GM18873 (cell line): Measurements from ENCODE around the gene IQSEC1.

Experiments
- ATAC-seq: cut with Tn5 transposase; IDR thresholded peaks from one replicate; pipeline ENCODE4 v1.9.1; 2021; ENCODE audit warnings: mild to moderate bottlenecking, moderate library complexity, moderate number of reproducible peaks; ENCODE audit not compliant: unreplicated experiment, low FRiP score

IQSEC1 gene

DNA sequence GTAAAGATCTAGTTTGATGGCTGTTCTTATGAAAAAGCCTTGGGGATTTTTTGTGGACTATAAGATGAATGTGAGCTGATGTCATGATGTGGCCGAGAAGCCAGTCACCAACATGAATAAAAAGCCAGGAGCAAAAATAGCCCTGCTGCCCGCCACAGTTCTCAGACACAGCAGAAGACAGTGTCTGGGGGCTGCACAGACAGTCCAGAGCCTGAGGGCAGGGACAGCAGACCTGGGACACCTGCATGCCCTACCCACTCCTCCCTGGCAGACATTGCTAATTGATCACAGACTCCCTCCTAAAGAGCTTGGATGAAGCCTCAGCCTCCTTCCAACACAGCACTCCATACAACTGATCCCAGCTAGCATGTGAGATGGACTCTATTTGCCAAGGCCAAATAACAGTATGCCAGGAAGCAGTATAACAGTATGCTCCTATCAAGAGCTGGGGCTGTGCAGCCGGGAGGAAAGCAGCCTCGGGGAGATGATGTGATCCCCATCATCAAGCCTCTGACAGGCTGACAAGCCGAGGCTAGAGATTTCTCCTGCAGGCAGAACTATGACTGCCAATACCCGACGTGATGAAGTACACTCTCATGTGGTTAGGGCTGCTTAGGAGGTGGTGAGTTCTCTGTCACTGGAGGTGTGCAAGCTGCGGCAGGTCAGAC lies 126.4 kb downstream of the IQSEC1 start:
- ATAC-seq, result no peak

DNA sequence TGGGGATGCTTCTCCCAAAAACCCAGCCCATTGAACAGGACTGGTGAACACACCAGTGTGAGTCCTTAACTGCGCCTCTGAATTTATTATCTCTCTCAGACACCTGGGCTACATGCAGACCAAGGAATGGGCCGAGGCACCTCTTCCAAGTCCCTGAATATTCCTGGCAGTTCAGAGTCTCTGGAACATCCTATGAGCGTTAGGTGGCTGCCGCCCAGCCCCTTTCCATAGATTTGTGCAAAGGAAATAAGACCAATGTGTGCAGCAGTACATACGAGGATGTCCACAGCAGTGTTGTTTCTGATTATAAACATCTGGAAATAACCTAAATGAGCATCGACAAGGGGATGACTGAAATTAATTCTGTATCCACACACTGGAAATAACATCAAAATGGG lies 127.0 kb downstream of the IQSEC1 start:
- ATAC-seq, result no peak

DNA sequence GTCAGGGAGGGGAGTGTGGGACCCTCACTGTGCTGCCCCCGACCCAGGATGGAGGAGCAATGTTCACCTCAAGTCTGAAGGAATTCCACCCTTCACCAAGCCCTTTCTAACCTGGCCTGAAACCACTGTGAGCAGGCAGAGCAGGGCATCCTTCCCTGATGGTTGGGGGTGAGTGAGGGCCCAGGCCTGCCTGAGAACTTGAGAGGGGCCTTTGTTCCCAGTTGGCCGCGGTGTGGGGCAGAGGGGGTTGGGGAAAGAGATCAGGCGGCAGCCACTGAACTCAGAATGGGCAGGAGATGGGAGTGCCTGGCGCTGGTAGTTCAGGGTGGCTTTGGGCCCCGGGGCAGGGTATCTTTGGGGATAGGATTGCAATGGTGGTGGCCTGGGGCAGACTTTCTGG lies 128.4 kb downstream of the IQSEC1 start:
- ATAC-seq, result no peak

DNA sequence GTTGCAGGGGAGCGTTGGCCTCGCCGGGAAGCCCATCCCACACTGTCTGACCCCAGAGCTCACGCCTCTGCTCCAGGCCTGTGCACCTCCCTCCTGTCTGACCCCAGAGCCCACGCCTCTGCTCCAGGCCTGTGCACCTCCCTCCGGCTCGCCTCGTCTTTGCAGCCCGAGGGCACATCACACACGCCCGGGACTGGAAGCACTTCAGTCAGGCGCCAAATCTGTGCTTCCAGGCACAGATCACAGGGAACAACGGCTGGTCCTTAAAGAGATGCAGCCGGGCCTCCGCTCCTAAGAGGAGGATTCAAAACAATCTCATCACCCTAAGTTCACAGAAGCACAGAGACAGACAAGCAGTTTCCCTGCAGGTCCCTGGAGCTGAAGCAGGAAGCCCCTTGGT lies 128.8 kb downstream of the IQSEC1 start:
- ATAC-seq, result no peak

DNA sequence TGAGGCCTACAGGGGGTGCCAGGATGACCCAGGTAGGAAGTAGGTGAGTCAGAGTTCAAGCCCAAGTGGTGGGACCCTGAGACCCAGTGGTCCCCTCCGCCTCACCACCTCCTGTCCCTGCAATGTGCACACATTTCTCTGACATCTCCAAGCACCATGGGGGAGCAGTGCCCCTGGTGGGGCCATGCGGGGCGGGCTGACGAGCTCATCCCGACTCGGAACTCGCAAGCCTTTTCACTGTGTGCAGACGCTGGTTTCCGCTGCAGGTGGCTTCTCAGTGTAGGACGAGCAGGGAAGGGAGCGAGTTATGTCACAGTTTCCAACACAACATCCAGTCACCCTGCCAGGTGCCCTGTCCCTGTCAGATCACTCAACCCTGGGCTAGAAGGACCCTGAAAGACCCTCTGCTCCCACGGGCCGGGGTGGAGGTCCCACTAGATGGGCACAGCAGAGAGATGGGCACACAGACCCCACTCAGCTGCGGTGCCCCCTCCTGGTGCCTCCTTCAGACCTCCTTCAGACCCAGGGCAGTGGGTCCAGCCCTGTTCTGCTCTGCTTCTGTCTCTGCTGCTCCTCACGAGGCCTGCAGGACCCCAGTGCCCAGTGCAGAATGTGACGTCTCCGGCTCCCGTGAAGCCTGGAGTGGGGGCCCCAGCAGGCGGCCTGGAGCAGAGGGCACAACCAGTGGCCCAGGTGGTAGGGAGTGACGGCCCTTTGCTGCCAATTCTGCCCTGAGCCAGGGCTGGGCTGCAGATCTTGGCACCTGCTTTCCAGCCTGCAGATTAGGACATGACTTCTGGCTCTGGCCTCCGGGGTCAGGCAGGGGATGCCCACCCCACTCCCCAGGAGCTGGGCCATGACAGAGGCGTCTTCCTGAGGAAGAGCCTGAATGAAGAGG lies 129.9 kb downstream of the IQSEC1 start:
- ATAC-seq, result no peak

DNA sequence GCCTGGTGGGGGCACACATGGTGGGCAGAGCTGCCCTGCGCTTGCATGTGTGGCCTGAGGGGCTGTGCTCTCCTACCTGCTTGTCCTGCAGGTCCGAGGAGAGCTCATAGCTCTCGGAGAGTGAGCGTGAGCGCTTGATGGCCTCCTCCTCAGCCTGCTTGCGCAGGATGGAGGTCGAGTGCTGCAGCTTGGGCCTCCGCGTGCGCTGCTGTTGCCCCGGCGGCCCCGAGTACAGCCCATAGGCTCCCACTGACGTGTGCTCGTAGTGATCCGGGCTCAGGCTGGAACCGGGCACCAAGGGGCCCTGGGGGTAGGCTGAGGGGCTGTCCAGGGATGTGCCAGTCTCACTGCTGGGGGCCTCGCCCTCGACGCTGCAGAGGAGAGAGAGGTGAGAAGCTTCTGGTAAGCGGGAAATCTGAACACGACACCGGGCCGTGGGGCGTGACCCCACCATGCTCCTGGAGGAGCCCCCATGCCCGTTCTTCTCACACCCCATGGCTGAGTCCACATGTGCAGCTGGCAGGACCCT lies 131.7 kb downstream of the IQSEC1 start:
- ATAC-seq, result no peak

DNA sequence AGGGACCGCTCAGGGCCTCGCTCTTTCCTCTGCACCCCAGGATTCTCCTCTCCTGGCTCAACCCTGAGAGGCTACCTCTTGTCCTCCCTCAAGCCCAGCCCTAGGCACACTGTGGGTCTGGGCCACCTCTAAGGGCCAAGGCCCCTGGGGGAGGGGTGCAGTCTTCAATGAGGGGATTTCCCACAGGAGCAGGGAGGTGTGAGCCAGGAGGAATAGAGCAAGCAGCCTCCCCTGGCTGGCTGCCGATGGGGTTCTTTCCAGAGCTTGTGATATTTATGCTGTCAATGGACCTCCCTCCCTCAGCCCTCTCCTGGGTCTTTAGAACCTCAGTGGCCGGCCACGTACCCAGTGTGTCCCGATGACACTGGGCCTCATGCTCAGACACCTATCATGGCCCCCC lies 132.4 kb downstream of the IQSEC1 start:
- ATAC-seq, result no peak

DNA sequence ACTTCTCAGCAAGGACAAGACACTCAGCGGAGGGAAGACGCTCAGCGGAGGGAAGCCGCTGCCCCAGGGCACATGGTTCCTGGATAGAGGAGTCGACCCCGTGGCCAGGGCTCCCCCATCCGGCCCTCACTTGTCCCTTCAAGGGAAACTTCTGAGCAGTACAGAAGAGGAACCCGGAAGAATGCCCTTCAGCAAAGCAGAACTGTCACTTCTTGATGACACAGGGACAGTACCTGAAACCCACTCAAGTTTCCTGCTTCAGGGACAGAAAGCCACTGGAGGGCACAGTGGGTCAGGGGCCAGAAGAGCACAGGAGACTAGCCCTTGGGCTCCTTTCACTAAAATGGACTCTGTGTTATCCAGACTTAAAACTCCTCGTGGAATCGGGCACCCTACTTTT lies 134.1 kb downstream of the IQSEC1 start:
- ATAC-seq, result no peak

DNA sequence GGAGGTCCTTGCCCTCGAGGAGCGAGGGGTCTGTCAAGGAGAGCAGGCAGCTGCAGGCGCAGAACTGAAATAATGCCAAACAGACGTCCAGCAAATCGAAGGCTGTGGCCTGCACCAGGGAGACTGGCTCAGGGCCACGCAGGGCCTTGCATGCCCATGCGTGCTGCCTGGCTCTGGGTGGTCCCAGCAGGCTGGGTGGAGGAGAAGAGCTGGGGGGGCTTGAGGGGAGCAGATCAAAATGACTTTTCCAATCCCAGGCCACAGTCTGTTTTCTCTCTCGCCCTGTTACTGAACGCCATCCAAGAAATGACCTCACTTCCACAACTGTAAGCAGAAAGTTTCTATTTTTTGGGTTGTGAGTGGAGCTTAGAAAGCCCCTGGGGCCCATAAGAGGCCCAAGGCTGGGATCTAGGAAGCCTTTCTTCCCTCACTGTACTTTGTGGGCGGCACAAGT lies 134.9 kb downstream of the IQSEC1 start:
- ATAC-seq, result no peak

DNA sequence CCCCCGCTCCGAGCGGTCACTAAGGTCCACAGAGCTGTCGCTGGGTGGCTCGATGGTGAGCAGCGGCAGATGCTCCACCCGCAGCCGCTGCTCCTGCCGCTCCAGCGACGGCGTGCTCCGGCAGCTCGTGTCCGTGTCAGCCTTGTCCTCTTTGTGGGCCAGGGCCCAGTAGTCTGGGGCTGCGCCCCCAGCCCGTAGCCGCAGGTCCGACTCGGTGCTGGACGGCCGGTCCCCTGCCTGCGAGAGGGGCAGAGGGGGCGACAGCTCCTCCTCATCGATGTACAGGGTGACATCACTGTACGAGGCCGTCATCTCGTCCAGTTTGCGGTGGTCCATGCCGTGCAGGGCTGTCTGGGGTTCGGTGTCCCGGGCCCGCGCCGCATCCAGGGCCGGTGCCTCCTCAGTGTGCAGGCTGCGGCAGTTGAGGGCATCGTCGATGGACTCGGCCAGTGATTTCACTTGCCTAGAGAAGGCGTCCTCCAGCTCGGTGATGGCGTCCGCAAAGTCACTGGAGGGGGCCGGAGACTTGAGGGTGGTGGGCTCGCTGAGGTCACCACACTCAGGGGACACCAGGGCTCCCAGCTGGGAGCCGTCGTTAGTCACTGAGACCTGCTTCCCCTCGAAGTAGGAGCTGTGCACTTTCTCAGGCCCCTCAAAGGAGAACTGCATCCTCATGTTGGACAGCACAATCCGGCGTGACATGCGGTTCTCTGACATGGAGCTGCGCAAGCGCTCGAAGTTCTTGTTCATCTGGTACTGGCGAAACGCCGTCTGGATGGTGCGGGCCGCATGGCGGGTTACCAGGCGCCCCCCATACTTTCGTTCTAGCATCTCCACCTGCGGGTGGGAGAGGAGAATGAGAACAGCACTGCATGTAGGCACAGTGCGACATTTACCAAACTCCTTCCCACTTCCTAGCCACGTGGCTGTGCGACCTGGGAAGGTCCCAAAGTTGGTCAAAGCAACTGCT lies 137.1 kb downstream of the IQSEC1 start:
- ATAC-seq, result no peak

DNA sequence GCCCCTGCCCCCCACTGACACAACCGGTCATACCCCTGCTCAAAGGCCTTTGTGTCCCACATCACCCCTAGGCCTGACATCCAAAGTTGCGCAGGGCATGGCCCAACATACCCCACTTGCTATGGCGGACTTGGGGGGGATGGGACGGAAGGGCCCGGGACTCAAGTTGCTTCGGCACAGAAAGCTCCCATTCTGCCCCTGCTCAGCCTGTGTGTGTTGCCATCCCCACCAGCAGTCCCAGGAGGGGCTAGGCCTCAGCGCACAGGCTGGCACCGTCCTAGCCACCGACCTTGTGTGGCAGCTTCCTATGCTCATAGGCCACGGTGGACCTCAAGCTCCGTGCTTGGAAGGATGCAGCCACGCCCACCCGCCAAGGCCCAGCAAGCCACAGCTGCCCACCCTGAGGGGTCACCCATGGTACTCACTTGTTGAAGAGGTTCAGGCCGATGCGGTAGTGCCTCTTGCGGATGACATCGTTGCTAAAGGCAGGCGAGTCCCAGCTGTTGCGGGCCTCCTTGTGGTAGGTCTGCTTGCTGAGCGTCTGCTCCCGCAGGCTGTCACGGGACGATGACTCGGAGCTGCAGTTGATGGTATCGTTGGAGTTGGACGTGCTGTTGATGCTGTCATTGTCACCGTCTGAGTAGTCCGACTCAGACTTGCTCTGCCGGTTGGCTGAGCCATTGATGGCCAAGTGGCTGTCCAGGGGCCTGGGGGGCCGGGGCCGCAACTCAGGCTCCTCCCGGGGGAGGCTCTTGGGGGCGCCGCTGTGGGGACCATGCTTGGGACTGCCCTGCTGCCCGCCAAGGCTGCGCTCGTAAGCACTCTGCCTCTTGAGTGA lies 138.0 kb downstream of the IQSEC1 start:
- ATAC-seq, result no peak

DNA sequence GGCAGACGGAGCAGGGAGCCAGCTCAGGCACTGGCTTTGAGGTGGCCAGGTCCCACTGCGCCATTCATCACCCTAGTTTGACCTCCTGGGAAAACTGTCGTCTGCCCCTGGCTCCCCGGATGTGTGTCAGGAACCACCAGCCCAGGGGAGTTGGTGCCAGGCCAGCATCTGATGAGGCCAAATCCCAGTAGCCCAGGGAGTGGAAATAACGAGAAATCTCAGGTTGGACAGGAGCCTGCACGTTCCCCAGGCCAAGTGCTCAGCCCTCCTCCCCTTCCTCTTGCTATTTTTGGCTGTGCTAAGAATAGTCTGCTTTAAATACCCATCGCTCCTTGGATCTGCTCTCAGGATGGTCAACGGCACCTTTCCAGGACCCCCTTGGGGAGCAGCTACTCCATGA lies 138.8 kb downstream of the IQSEC1 start:
- ATAC-seq, result no peak

DNA sequence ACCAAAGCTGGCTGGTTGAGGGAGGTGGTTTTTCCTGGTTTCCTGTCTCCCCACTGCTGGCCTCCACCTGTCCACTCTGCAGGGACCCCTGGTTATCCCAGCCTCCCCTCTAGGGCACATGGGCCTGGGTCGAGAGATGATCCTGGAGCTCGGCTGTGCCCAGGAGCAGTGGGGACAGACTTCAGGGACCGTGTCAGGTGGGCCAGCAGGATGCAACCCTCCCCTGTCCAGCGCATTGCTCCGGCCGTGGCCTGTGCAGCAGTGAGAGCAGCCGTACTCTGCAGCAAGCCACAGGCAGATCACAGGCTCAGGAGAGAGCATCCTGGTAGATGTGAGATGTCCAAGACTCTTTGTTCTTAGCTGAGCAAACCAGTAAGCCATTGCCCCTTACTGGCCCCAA lies 139.3 kb downstream of the IQSEC1 start:
- ATAC-seq, result no peak

DNA sequence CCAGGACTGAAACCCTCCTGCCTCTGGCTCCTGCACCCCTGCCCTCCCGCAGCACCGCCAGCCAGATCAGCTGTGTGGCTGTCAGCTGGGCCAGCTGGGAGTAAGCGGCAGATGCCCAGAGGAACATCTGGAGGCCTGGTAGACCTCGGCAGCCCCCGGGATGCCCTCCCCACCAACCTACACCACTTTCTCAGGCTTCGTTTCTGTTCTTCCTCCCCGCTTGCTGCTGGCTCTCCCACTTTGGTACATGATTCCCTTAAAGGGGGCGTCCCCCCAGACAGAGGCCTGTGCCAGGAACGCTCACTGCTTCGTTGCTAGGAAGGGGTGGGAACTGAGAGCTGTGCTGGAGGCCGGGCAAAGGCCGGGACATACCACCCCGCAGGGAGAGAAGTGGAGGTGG lies 140.5 kb downstream of the IQSEC1 start:
- no peak for ATAC-seq

DNA sequence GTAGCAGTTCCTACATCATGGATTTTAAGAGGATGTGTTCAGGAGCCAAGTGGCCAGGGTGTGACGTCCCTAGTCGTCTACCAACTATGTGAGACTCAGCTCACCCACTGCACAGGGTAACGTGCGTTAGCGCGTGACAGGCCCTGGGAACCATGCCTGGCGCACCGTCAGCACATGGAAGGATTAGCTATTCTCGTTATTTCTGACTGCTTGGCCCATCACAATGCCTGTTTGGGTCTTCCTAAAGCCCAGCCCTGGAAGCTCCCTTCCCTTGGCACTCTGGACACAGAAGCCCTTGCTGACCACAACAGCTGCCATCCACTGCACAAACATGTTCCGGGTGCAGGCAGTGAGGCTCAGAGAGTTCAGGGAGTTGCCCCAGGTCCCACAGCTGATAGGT lies 140.9 kb downstream of the IQSEC1 start:
- no peak for ATAC-seq

DNA sequence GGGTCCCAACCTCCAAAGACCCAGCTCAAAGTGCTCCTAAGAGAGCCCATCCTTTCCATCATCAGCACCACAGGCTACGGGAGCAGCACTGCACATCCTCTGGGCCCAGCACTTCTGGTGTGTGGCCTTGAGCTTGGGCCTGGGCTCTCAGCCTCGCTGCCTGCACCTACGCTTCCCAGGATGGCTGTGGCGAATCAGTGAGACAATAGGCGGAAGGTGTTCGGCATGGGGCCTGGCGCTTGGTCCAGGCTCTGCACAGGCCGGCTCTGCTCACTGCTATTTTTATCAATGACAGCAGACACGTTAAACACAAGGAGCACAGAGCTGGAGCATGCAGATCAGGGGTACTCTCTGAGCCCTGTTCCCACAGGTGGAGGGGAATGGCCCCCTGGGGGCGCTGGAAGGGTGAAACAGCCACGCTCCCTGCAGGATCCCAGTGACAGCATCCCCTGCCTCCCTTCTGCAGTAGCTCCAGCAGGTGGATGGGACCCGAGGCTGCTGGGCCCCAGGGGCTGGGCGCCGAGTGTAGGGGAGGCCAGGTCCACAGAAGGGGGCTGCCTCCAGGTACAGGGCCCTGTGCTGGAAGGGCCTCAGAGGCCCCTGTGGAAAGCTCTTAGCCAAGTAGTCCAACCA lies 141.8 kb downstream of the IQSEC1 start:
- no peak for ATAC-seq

DNA sequence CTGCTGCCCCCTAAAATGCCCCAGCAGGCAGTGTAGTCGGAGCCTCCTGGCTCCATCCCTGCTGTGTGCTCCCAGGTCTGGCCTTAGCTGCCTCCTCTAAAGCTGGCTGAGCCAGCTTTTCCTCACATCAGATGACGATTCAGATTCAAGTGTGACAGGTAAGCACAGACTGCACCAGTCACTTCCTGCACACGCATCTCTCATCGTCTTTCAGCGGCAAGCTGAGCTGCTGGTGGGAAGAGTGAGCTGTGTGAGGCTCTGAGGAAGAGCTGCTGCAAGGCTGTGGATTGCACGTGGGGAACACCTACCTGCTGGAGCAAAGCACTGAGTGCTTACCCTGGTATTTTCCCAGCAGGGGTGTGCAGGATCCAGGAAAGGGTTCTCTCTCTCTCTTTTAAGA lies 143.4 kb downstream of the IQSEC1 start:
- no peak for ATAC-seq

DNA sequence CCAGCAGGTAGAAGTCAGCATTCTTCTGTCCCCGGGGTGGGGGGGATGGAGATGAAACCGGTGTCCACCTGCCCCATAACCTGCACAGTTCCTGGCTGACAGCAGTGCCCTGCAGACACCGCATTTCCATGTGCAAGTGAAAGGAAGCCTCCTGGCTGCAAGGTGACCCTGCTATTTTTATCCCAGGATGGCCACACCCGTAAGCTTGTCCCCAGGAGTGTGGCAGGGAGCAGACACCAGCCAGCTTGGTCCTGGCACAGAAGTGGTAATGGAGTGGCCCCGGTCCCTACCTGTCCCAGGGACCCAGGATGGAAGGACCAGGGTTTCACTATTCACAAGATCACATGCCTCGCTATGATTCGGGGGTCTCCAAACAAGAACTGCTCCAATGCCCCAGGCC lies 146.6 kb downstream of the IQSEC1 start:
- ATAC-seq, result no peak

DNA sequence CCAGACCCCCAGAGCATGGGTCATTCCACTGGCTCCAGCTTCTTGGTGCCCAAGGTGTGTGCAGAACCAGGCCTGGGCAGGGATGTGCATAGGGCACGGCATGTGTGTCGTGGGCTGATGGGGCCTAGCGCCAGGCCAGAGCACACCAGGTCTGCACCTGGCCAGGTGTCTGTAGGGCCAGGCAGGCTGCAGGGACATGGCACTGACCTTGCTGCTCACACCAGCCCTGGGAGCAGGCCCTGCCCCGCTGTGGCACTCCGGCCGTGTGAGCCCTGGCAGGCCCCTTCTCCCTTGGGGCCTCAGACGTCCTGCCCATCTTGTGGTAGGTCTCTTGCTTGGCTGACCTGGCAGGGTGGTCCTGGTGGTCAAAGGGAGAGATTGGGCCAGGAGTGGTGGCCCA lies 147.6 kb downstream of the IQSEC1 start:
- no peak for ATAC-seq
